H1 (cell line): ENCODE measurements around the gene SCO1. TPM values are rescaled to one million over a fixed set of nuclear protein-coding genes. Genes with fewer than 3 reads are reported as not detected.

ENCODE experiments used
- CTCF ChIA-PET: fragments of 300-600 bp; sonication (Branson Sonifier 250); formaldehyde crosslinking; loops from one replicate; lab custom pipeline; 2021; ENCODE audit not compliant: partially characterized antibody; lab: Charles Lee
- POLR2A ChIA-PET: fragments of 300-600 bp; sonication (Branson Sonifier 250); formaldehyde crosslinking; loops from one replicate; lab custom pipeline; 2021; ENCODE audit warnings: inconsistent platforms; ENCODE audit not compliant: partially characterized antibody; lab: Charles Lee
- DNase-seq, 2 experiments: peaks; one replicate each; pipeline versions ENCODE4 v3.0.0 to v3.0.0-alpha.2; 2010 to 2022; ENCODE audit warnings: low spot score in 2 of 2, low read depth in 1 of 2, mixed read lengths in 1 of 2
- FAIRE-seq: peaks from 2 replicates; lab custom pipeline; 2011; peaks lifted over from hg19 to GRCh38; lab: Jason Lieb, UNC
- H2AFZ ChIP-seq: 2 replicates; pipeline ENCODE4 v1.8.1; 2012; ENCODE audit warnings: low read length, inconsistent platforms
- H2AK5ac ChIP-seq: 2 replicates; pipeline ENCODE4 v1.6.1; 2013; ENCODE audit warnings: low read depth, low read length
- H2BK120ac ChIP-seq: replicated peaks from 2 replicates; pipeline ENCODE3; 2013; ENCODE audit warnings: low read depth, low read length, inconsistent platforms
- H2BK12ac ChIP-seq: 2 replicates; pipeline ENCODE4 v1.6.1; 2013; ENCODE audit warnings: low read depth, low read length
- H2BK15ac ChIP-seq: 2 replicates; pipeline ENCODE4 v1.6.1; 2013; ENCODE audit warnings: low read length
- H2BK20ac ChIP-seq: 2 replicates; pipeline ENCODE4 v1.6.1; 2013; ENCODE audit warnings: low read length
- H2BK5ac ChIP-seq: 2 replicates; pipeline ENCODE4 v1.6.1; 2013; ENCODE audit warnings: low read depth, low read length
- H3K14ac ChIP-seq: 2 replicates; pipeline ENCODE4 v1.6.1; 2013; ENCODE audit warnings: inconsistent platforms; ENCODE audit not compliant: insufficient read length
- H3K18ac ChIP-seq: 2 replicates; pipeline ENCODE4 v1.6.1; 2013; ENCODE audit warnings: low read length; ENCODE audit errors: extremely low read depth
- H3K23ac ChIP-seq: 2 replicates; pipeline ENCODE4 v1.6.1; 2013; ENCODE audit warnings: inconsistent platforms; ENCODE audit not compliant: insufficient read length
- H3K23me2 ChIP-seq: 2 replicates; pipeline ENCODE4 v1.6.1; 2013; ENCODE audit warnings: low read depth, low read length
- H3K27ac ChIP-seq: 2 replicates; pipeline ENCODE4 v1.6.1; 2011; ENCODE audit warnings: low read depth, low read length, inconsistent platforms
- H3K27me3 ChIP-seq, 4 experiments: replicated peaks in 1 of 4; 1 replicate in 1 of 4; 2 replicates in 3 of 4; pipeline versions ENCODE4 v1.6.1 to v1.8.1; 2011 to 2013; ENCODE audit warnings: low read length in 3 of 4, mild to moderate bottlenecking in 3 of 4, inconsistent platforms in 2 of 4, mixed read lengths in 2 of 4, moderate library complexity in 1 of 4; ENCODE audit not compliant: control insufficient read depth in 3 of 4, insufficient read depth in 3 of 4; ENCODE audit errors: extremely low read depth in 1 of 4
- H3K36me3 ChIP-seq, 4 experiments: 2 replicates each; pipeline versions ENCODE4 v1.6.1 to v1.8.1; 2011 to 2013; ENCODE audit warnings: mild to moderate bottlenecking in 4 of 4, low read length in 3 of 4, moderate library complexity in 2 of 4, control low read depth in 1 of 4, inconsistent platforms in 1 of 4; ENCODE audit not compliant: insufficient read depth in 4 of 4, control insufficient read depth in 2 of 4
- H3K4ac ChIP-seq: replicated peaks from 2 replicates; pipeline ENCODE3; 2013; ENCODE audit warnings: low read length, low read depth, mixed read lengths, inconsistent platforms; ENCODE audit not compliant: insufficient read length
- H3K4me1 ChIP-seq, 4 experiments: replicated peaks in 1 of 4; 1 replicate in 1 of 4; 2 replicates in 3 of 4; pipeline versions ENCODE4 v1.6.1 to v1.8.1; 2011 to 2013; ENCODE audit warnings: low read length in 3 of 4, inconsistent platforms in 2 of 4, mixed read lengths in 1 of 4; ENCODE audit not compliant: insufficient read depth in 4 of 4, control insufficient read depth in 3 of 4
- H3K4me2 ChIP-seq, 2 experiments: 2 replicates each; pipeline versions ENCODE4 v1.6.1 to v1.8.1; 2011 to 2013; ENCODE audit warnings: low read depth in 2 of 2, low read length in 2 of 2, control low read depth in 1 of 2, inconsistent platforms in 1 of 2, mild to moderate bottlenecking in 1 of 2; ENCODE audit not compliant: insufficient read depth in 1 of 2
- H3K4me3 ChIP-seq, 4 experiments: fragments of 200-600, 300-600 bp in 1 of 4; sonication (generic), shearing (Covaris generic), sonication (Bioruptor Twin) in 1 of 4; 2 replicates each; pipeline versions ENCODE4 v1.5.1 to v1.8.1; 2011 to 2016; ENCODE audit warnings: low read length in 4 of 4, low read depth in 3 of 4, control low read depth in 2 of 4, inconsistent platforms in 2 of 4, mild to moderate bottlenecking in 2 of 4, mixed read lengths in 1 of 4, moderate library complexity in 1 of 4; ENCODE audit not compliant: insufficient read depth in 2 of 4; ENCODE audit errors: extremely low read depth in 1 of 4
- H3K56ac ChIP-seq: replicated peaks from 2 replicates; pipeline ENCODE3; 2013; ENCODE audit warnings: low read depth, mild to moderate bottlenecking, mixed read lengths, low read length, inconsistent platforms; ENCODE audit not compliant: insufficient read length
- H3K79me1 ChIP-seq: 2 replicates; pipeline ENCODE4 v1.6.1; 2013; ENCODE audit warnings: low read depth, low read length, control low read depth
- H3K79me2 ChIP-seq, 2 experiments: 2 replicates each; pipeline versions ENCODE4 v1.6.1 to v1.8.1; 2012 to 2013; ENCODE audit warnings: low read length in 2 of 2, mild to moderate bottlenecking in 2 of 2, inconsistent platforms in 1 of 2; ENCODE audit not compliant: insufficient read depth in 2 of 2, control insufficient read depth in 1 of 2
- H3K9ac ChIP-seq, 4 experiments: replicated peaks in 1 of 4; 1 replicate in 1 of 4; 2 replicates in 3 of 4; pipeline versions ENCODE4 v1.6.1 to v1.8.1; 2011 to 2013; ENCODE audit warnings: low read depth in 3 of 4, low read length in 3 of 4, control low read depth in 2 of 4, mild to moderate bottlenecking in 2 of 4, moderate library complexity in 2 of 4, inconsistent platforms in 1 of 4; ENCODE audit errors: extremely low read depth in 1 of 4
- H3K9me3 ChIP-seq, 2 experiments: 2 replicates each; pipeline versions ENCODE4 v1.6.1 to v1.8.1; 2012 to 2013; ENCODE audit warnings: mild to moderate bottlenecking in 2 of 2, moderate library complexity in 2 of 2, control low read depth in 1 of 2, inconsistent platforms in 1 of 2, low read depth in 1 of 2, low read length in 1 of 2, mixed read lengths in 1 of 2; ENCODE audit not compliant: insufficient read depth in 2 of 2
- H4K20me1 ChIP-seq, 2 experiments: replicated peaks in 1 of 2; 2 replicates each; pipeline versions ENCODE3 to v1.8.1; 2011 to 2013; ENCODE audit warnings: inconsistent platforms in 2 of 2, low read length in 2 of 2, mild to moderate bottlenecking in 1 of 2; ENCODE audit not compliant: insufficient read depth in 2 of 2, control insufficient read depth in 1 of 2
- H4K5ac ChIP-seq: 2 replicates; pipeline ENCODE4 v1.6.1; 2013; ENCODE audit warnings: low read length, low read depth, mixed read lengths, inconsistent platforms; ENCODE audit not compliant: insufficient read length
- H4K8ac ChIP-seq: 2 replicates; pipeline ENCODE4 v1.8.0; 2013; ENCODE audit warnings: mild to moderate bottlenecking, moderate library complexity, low read length, inconsistent platforms; ENCODE audit not compliant: insufficient read depth; ENCODE audit errors: extremely low read depth
- H4K91ac ChIP-seq: replicated peaks from 2 replicates; pipeline ENCODE3; 2013; ENCODE audit warnings: low read length, mixed read lengths, inconsistent platforms; ENCODE audit not compliant: insufficient read length
- CBX8 ChIP-seq: fragments of 300-800, 300-1000 bp; sonication (generic); IDR thresholded peaks from 2 replicates; pipeline ENCODE4 v1.7.1; 2016; ENCODE audit warnings: low read depth, low read length, borderline replicate concordance
- POLR2A ChIP-seq, 2 experiments: IDR thresholded peaks; 1 replicate in 1 of 2; 2 replicates in 1 of 2; pipeline ENCODE4 v1.6.1; 2011; ENCODE audit warnings: low read depth in 2 of 2, low read length in 2 of 2, mild to moderate bottlenecking in 2 of 2; ENCODE audit errors: control extremely low read depth in 1 of 2
- WGBS, 2 experiments: shearing (Covaris generic) in 1 of 2; methylation state at CpG; one replicate each; pipeline versions ENCODE4 v1.1.6 to v1.1.7; 2013 to 2015; ENCODE audit warnings: low lambda C conversion rate in 2 of 2, mixed read lengths in 2 of 2, inconsistent platforms in 1 of 2, low coverage in 1 of 2, missing lambda C conversion rate in 1 of 2; ENCODE audit not compliant: insufficient replicate concordance in 2 of 2, insufficient coverage in 1 of 2, insufficient read length in 1 of 2; ENCODE audit errors: extremely low coverage in 1 of 2, missing lambda C conversion rate in 1 of 2; 5-methylcytosine and 5-hydroxymethylcytosine counted together
- polyA plus RNA-seq, 7 experiments: library from polyadenylated mRNA; depleted of rRNA in 3 of 7; stranded (reverse) in 5 of 7; unstranded in 2 of 7; fragments of >200 nt in 5 of 7; fragments of 200-250 nt in 2 of 7; gene quantifications; 1 replicate in 5 of 7; 2 replicates in 1 of 7; 4 replicates in 1 of 7; pipeline versions ENCODE4 v1.2.1 to v1.2.3, GENCODE V29; 2011 to 2013; ENCODE audit warnings: missing spikeins in 2 of 7, mixed read lengths in 2 of 7
- total RNA-seq: library from RNA; stranded (reverse); fragmentation: NEBNext Ultra II Directional; extraction: Animal tissue kit (Norgen Biotek cat#: 25700); gene quantifications from 2 replicates; pipeline ENCODE4 v1.2.1, GENCODE V29; 2021

SCO1 gene
- total and polyA plus RNA-seq, 2 of the 8 experiments (the other 6 are each of a cell fraction or from before 2014, with no cell fraction given) = 18.7 to 61.8 TPM

- Histone ChIP-seq H2BK15ac (no peak overlapping the region), H2AK5ac (no peak overlapping the region), H2BK20ac (no peak overlapping the region), H2BK120ac (no peak overlapping the region), H3K4ac (no peak overlapping the region), H4K20me1 (peaks cover 0 to 4% of the 10 kb centered on the region in 2 experiments), H4K8ac (no peak overlapping the region), H3K56ac (no peak overlapping the region), H3K23me2 (no peaks in the 10 kb centered on the region), H4K5ac (no peak overlapping the region), H2BK5ac (no peak overlapping the region), H3K27me3 (no peaks in the 10 kb centered on the region), H3K18ac (no peak overlapping the region), H2BK12ac (no peak overlapping the region), H3K9me3 (no peaks in the 10 kb centered on the region), H3K36me3 (peaks cover 4 to 40% (median 10%) of the 10 kb centered on the region in 4 experiments; a peak in 5 of 8 replicates), H3K4me3 (no peak overlapping the region), H2AFZ (no peak overlapping the region), H3K79me2 (no peaks in the 10 kb centered on the region), H3K4me2 (no peak overlapping the region), H3K14ac (no peak overlapping the region), H3K4me1 (no peaks in the 10 kb centered on the region), H3K9ac (no peak overlapping the region), H3K79me1 (no peaks in the 10 kb centered on the region), H3K23ac (no peak overlapping the region), H4K91ac (no peak overlapping the region), H3K27ac (no peak overlapping the region)
- 94% methylated on average over 4 of the region's 4 CpGs; no CpG with 5 or more reads in 1 of the 2 experiments for WGBS, 2 experiments
- ChIA-PET CTCF (interaction anchor here (0.6 to 3.9 kb wide), 8 partner anchors 10 to 1994 kb away, joined by 3 to 26 read pairs (median 3); no protein-coding TSS in a partner anchor), POLR2A (interaction anchor here (0.6 to 1.2 kb wide), 3 partner anchors 9 to 521 kb away, joined by 3 to 9 read pairs (median 3); no protein-coding TSS in a partner anchor)
- TF ChIP-seq CBX8 (no peak), POLR2A (IDR thresholded peaks at IDR 0.05; ENCODE audit: control extremely low read depth in 1 of 2, low read depth in 2 of 2, low read length in 2 of 2) (no peak)
- no peak for FAIRE-seq
- DNase-seq = no peak
These were observed 22.6 kb downstream of the SCO1 start for GRCh38 chr17:10674704-10675103.
